T-helper 17 cell (primary cell): ENCODE results near the gene ATXN2. TPM values are rescaled to one million over a fixed set of nuclear protein-coding genes. Genes with fewer than 3 reads are reported as not detected.
A peak's percentile ranks its signal among the peaks of the same experiment; 100 is the strongest.

Experiments used
- ATAC-seq: fragments of 150-1000 bp; cut with Tn5 transposase; 2 replicates; pipeline ENCODE4 v1.10.0; 2021; ENCODE audit warnings: mild to moderate bottlenecking, moderate library complexity
- DNase-seq, 3 donors: peaks; one replicate each; pipeline versions ENCODE4 v3.0.0 to v3.0.0-alpha.2; 2020 to 2021
- H3K9me3 ChIP-seq: one replicate; pipeline ENCODE4 v1.7.0; 2013; ENCODE audit warnings: low read length, mild to moderate bottlenecking; ENCODE audit not compliant: control insufficient read depth, poor library complexity, severe bottlenecking
- H3K27ac Mint-ChIP-seq: one replicate; pipeline ENCODE4 v1.8.0; 2022; ENCODE audit warnings: mild to moderate bottlenecking, moderate library complexity, mixed read lengths
- H3K27me3 Mint-ChIP-seq: one replicate; pipeline ENCODE4 v1.8.0; 2022; ENCODE audit warnings: mixed read lengths
- H3K36me3 Mint-ChIP-seq: one replicate; pipeline ENCODE4 v1.8.0; 2022; ENCODE audit warnings: low read depth, mixed read lengths
- H3K4me1 Mint-ChIP-seq: one replicate; pipeline ENCODE4 v1.8.0; 2022; ENCODE audit warnings: mild to moderate bottlenecking, mixed read lengths
- H3K4me3 Mint-ChIP-seq: one replicate; pipeline ENCODE4 v1.8.0; 2022; ENCODE audit warnings: mild to moderate bottlenecking, moderate library complexity, mixed read lengths
- total RNA-seq, 4 donors: library from RNA in 2 of 4; stranded (reverse) in 2 of 4; gene quantifications; one replicate each; pipeline ENCODE4 v1.2.3 and lab custom pipeline; 2022 to 2026

ATXN2 gene
- total RNA-seq, 2 donors from 2014 or later, result 47.6 to 48.8 TPM

DNA sequence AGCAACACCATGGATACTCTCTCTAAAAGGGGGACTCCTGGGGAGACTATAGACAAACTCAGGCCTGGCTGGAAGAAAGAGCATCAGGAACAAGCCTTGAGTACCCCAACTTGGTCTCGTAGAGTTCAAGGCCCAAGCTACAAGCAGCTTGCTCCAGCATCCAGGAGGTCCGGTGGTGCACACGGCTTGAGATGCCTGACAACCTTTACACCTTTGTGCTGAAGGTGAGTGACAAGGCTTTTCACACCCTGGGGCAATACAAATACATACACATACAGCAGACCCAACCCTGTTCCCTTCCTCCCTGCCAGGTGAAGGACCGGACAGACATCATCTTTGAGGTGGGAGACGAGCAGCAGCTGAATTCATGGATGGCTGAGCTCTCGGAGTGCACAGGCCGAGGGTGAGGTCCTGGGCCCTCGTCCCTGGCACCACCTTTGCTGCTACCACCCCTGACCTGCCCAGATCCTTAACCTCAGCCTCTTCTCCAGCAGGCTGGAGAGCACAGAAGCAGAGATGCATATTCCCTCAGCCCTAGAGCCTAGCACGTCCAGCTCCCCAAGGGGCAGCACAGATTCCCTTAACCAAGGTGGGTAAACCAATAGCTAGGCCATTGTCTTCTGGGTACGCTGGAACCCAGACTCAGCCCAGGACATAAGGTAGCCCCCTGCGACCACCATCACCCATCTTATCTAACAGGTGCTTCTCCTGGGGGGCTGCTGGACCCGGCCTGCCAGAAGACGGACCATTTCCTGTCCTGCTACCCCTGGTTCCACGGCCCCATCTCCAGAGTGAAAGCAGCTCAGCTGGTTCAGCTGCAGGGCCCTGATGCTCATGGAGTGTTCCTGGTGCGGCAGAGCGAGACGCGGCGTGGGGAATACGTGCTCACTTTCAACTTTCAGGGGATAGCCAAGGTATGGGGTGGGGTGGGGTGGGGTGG is 152.2 kb downstream of the ATXN2 start:
- H3K27ac Mint-ChIP-seq, result peak overlapping the region; percentile 100
- peaks cover 69% of the 10 kb centered on the region for H3K4me1 Mint-ChIP-seq
- DNase-seq (no peak), ATAC-seq (no peak)
- peaks cover 6% of the 10 kb centered on the region for H3K36me3 Mint-ChIP-seq
- H3K9me3 ChIP-seq, result no peaks in the 10 kb centered on the region
- H3K27me3 Mint-ChIP-seq, result no peaks in the 10 kb centered on the region
- no peak overlapping the region for H3K4me3 Mint-ChIP-seq

DNA sequence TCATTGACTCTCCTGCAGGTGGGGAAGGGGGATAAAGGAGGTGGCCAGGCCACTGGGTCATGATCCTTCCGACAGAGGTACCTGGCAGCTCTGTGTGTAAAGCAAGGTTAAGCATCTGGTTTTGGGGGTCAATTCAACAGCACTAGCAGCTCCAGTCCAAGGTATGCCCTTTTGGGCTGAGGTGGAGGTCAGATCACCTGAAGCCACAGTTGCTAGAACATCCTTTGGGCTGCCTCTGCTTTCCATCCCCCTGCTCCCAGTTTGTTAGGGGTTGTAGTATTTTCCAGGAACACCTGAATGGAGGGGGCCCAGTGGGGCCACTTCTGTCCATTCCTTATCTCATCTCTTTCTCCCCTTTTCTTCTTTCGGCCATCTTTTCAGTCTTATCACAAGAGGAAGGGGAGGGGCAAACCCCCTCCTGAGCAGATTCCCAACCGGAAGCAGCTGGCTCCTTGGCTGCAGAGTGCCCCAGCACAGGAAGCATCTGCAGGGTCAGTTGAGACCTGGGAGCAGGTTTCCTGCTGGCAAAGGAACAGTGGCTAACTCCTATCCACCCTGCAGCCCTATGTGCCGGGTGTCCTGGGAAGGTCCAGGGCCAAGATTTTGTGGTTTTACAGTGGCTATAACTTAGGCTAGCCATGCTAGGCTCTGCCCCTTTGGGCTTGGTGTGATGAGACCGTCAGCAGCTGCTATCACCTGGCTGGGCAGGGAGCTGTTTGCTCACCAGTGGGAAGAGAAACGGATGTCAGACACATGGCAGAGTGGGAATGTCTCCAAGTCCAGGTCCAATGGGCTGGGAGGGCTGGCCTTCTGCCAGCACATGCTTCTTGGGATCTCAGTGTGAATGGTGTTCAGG is 153.2 kb downstream of the ATXN2 start:
- H3K9me3 ChIP-seq, result no peaks in the 10 kb centered on the region
- peak overlapping the region; percentile 100 for H3K27ac Mint-ChIP-seq
- H3K27me3 Mint-ChIP-seq, result no peaks in the 10 kb centered on the region
- DNase-seq, result no peak
- H3K36me3 Mint-ChIP-seq, result peaks cover 5% of the 10 kb centered on the region
- peak overlapping the region; percentile 68 for H3K4me3 Mint-ChIP-seq
- no peak for ATAC-seq
- peaks cover 69% of the 10 kb centered on the region for H3K4me1 Mint-ChIP-seq

- DNase-seq, result peak; percentile 66 to 81 (median 76)
- peaks cover 70% of the 10 kb centered on the region for H3K4me1 Mint-ChIP-seq
- H3K4me3 Mint-ChIP-seq, result peak overlapping the region; percentile 81
- H3K36me3 Mint-ChIP-seq, result peaks cover 5% of the 10 kb centered on the region
- peak; percentile 97 for ATAC-seq
- H3K27ac Mint-ChIP-seq, result peak overlapping the region; percentile 100
- no peaks in the 10 kb centered on the region for H3K9me3 ChIP-seq
- H3K27me3 Mint-ChIP-seq, result no peaks in the 10 kb centered on the region
Measured at GRCh38 chr12:111444925-111445725, 154.0 kb downstream of the ATXN2 start.

DNA sequence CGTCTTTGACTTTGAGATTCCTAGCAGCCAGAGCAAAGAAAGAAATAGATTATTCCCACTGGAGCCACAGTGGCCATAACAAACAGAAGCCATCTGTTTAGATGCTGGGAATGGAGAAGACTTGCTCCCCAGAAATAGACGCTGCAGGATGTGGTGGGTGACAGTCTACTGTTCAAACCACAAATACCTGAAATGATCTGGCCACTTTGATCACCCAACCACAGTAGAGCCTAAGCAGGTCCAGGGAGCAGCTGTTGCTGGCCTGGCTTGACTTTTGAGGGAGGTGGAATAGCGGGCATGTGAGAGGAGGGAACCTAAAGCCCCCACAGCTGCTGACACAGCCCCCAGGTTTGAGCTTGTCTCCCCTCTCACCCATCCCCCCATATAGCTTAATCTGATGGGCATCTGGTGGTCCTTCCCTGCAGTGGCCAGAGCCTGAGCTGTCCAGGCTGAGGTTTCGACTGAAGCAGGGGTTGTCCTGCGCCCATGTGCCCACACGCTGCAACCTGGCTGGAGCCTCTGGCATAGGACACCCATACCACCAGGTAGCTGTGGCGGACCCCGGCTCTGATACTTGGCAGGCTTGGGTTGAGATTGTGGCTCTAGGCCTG is 154.7 kb downstream of the ATXN2 start:
- DNase-seq (no peak), ATAC-seq (no peak)
- H3K9me3 ChIP-seq, result no peaks in the 10 kb centered on the region
- no peaks in the 10 kb centered on the region for H3K27me3 Mint-ChIP-seq
- peaks cover 5% of the 10 kb centered on the region for H3K36me3 Mint-ChIP-seq
- peaks cover 73% of the 10 kb centered on the region for H3K4me1 Mint-ChIP-seq
- H3K27ac Mint-ChIP-seq, result peak overlapping the region; percentile 100
- peak overlapping the region; percentile 81 for H3K4me3 Mint-ChIP-seq

DNA sequence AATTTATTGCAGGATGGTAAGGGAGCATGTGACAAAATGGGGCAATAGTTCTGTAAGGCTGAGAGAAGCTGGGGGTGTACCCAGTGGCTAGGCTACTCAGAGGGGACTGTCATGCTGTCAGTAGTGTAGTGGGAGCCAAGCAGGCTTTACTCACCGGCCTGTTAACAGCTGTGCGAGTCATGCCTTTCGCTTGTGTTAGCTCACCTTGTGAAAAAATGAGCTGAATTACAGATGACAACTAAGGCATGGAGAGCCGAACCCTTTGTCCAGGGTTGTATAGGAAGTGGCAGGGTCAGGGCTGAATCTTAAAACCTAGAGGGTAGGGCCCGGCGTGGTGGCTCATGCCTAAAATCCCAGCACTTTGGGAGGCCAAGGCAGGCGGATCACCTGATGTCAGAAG is 155.5 kb downstream of the ATXN2 start:
- Mint-ChIP-seq H3K27ac (peak overlapping the region; percentile 100), H3K27me3 (no peaks in the 10 kb centered on the region), H3K36me3 (peaks cover 3% of the 10 kb centered on the region), H3K4me1 (peaks cover 69% of the 10 kb centered on the region), H3K4me3 (peak overlapping the region; percentile 36)
- DNase-seq (no peak), ATAC-seq (no peak)
- no peaks in the 10 kb centered on the region for H3K9me3 ChIP-seq

DNA sequence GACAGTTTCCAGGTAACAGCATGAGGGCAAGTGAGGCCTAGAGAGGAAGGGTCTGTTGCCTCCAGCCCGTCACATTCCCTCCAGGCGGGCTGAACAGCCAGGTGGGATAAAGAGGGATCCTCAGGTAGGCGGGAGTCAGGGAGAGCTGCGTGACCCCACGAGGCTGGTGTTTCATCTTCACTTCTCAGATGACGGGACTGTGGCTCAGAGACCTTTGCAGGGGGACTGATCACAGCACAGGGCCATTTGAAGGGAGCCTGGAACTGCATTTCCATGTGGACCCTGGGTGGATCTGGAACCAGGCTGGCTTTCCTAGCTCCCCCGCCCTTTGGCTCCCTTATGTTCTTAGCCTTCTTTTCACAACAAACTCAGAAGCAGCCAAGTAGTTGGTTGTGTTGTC is 156.0 kb downstream of the ATXN2 start:
- Mint-ChIP-seq H3K27ac (peak overlapping the region; percentile 100), H3K4me1 (peaks cover 69% of the 10 kb centered on the region), H3K27me3 (no peaks in the 10 kb centered on the region), H3K36me3 (peaks cover 3% of the 10 kb centered on the region), H3K4me3 (peak overlapping the region; percentile 36)
- DNase-seq, result no peak
- H3K9me3 ChIP-seq, result no peaks in the 10 kb centered on the region
- no peak for ATAC-seq

- Mint-ChIP-seq H3K4me1 (peaks cover 70% of the 10 kb centered on the region), H3K4me3 (peak overlapping the region; percentile 36), H3K27ac (peak overlapping the region; percentile 100), H3K36me3 (no peaks in the 10 kb centered on the region), H3K27me3 (no peaks in the 10 kb centered on the region)
- no peaks in the 10 kb centered on the region for H3K9me3 ChIP-seq
- DNase-seq (no peak), ATAC-seq (no peak)
Measured at GRCh38 chr12:111442301-111443045, 156.6 kb downstream of the ATXN2 start.

DNA sequence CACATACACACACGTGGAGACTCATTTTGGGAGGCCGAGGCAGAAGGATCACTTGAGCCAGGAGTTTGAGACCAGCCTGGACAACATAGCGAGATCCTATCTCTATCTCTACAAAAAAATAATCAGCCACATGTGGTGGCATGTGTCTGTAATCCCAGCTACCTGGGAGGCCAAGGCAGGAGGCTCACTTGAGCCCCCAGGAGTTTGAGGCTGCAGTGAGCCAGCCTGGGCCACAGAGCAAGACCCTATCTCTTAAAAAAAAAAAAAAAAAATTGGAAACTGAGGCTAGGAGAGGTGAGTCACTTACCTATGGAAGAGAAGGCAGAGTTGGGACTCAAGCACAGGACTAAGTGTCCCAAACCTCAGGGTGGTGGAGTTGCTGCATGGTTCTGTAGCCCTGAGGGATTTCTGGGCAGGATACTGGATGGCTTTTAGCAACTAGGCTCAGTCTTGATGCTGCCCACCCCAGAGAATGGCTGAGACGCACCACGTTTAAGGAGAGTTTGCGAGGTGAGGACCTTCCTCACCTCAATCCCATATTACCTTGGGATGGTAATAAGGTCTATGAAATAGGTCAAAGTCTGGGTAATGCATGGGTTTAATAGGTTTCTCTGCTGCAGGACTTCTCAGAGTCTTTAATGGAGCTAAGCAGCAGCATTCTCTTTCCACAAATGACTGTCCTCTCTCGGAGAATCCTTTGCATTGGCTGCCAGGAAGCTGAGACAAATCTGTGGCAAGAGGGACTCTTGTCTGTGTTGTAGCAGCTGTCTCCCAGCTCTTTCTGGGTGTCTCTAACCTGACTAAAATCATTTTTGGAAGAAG is 157.8 kb downstream of the ATXN2 start:
- no peaks in the 10 kb centered on the region for H3K36me3 Mint-ChIP-seq
- no peak overlapping the region for H3K4me3 Mint-ChIP-seq
- H3K27ac Mint-ChIP-seq, result peak overlapping the region; percentile 100
- H3K27me3 Mint-ChIP-seq, result no peaks in the 10 kb centered on the region
- ATAC-seq (no peak), DNase-seq (no peak)
- H3K4me1 Mint-ChIP-seq, result peaks cover 74% of the 10 kb centered on the region
- H3K9me3 ChIP-seq, result no peaks in the 10 kb centered on the region

DNA sequence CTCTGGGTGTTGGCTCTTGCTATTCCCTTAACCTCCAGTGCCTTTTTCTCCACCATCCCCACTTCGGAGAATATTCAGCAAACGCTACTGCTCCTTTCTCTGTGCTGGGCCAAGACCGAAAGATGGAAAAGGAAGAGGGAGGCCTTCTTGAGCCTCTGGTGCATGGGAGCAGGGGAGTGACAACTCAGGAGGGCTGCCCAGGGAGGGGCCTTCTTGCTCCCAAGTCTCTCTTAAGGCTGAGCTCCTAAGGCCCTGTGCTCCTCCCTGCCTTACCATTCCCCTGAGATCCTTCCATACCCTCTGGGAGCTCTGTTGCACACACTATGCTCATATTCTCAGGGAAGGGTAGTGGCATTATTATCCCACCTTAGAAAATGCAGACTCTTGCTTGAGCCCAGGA is 158.5 kb downstream of the ATXN2 start:
- H3K27me3 Mint-ChIP-seq, result no peaks in the 10 kb centered on the region
- ATAC-seq (no peak), DNase-seq (no peak)
- no peak overlapping the region for H3K4me3 Mint-ChIP-seq
- no peaks in the 10 kb centered on the region for H3K9me3 ChIP-seq
- no peaks in the 10 kb centered on the region for H3K36me3 Mint-ChIP-seq
- H3K27ac Mint-ChIP-seq, result peak overlapping the region; percentile 100
- H3K4me1 Mint-ChIP-seq, result peaks cover 74% of the 10 kb centered on the region

DNA sequence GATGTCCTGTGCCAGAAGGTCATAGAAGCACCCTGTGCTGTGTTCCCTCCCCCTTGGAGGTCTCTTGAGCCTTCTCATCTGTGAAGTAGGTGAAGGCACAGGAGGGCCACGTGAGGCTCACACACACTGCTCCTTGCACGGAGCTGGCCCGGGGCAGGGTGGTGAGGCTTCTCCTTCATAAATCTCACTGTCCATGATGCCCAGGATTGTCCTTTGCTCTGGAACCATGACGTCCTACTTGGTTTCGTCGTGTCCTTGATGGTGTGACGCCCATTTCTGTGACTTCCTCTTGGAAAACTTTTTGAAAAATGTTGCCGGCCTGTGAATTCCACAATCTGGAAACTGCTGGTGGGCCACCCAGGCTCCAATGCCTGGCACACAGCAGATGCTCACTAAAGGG is 159.0 kb downstream of the ATXN2 start:
- peak overlapping the region; percentile 100 for H3K27ac Mint-ChIP-seq
- H3K36me3 Mint-ChIP-seq, result no peaks in the 10 kb centered on the region
- DNase-seq (no peak), ATAC-seq (no peak)
- no peak overlapping the region for H3K4me3 Mint-ChIP-seq
- no peaks in the 10 kb centered on the region for H3K27me3 Mint-ChIP-seq
- no peaks in the 10 kb centered on the region for H3K9me3 ChIP-seq
- peaks cover 77% of the 10 kb centered on the region for H3K4me1 Mint-ChIP-seq

DNA sequence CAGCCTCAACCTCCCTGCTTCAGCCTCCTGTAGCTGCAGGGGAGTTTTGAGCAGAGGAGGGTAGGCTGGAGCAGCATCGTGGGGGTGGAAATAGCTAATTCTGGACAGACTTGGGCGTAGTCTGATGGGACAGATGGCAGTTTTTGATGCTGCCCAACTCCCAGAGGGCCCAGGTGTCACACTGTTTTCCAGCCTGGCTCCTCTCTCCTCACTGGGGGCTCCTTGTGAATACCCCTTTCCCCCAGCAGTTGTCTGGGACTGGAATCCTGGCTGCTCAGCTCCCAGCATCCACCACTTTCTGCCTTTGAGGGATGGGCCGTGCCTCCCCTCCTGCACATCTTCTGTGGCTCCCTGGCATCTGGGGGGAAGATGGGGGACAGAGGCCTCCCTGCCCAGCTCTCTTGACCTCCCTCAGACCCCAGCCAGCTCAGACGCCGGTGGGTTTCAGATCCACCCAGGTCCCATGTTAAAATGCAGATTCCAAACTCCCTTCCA is 159.4 kb downstream of the ATXN2 start:
- H3K9me3 ChIP-seq, result no peaks in the 10 kb centered on the region
- DNase-seq (no peak), ATAC-seq (no peak)
- H3K27ac Mint-ChIP-seq, result peak overlapping the region; percentile 100
- no peaks in the 10 kb centered on the region for H3K36me3 Mint-ChIP-seq
- H3K4me1 Mint-ChIP-seq, result peaks cover 77% of the 10 kb centered on the region
- H3K27me3 Mint-ChIP-seq, result no peaks in the 10 kb centered on the region
- H3K4me3 Mint-ChIP-seq, result no peak overlapping the region
